WTC11 (cell line): ENCODE measurements around the gene RPS6KA2. TPM values are rescaled to one million over a fixed set of nuclear protein-coding genes. Genes with fewer than 3 reads are reported as not detected.

Experiments
- ATAC-seq: fragments of 200-7000 bp; cut with Tn5 transposase; 2 replicates; pipeline ENCODE4 v1.10.0; 2021; ENCODE audit warnings: mild to moderate bottlenecking, moderate library complexity
- CTCF ChIA-PET: fragments of 300-600 bp; sonication (Branson Sonifier 250); formaldehyde crosslinking; loops from one replicate; lab custom pipeline; 2021; ENCODE audit warnings: antibody characterized with exemption; lab: Charles Lee
- POLR2A ChIA-PET: fragments of 350-600 bp; sonication (Branson Sonifier 250); formaldehyde crosslinking; loops from one replicate; lab custom pipeline; 2021; ENCODE audit warnings: antibody characterized with exemption; lab: Charles Lee
- DNase-seq: peaks from one replicate; pipeline ENCODE4 v3.0.0; 2021; ENCODE audit warnings: low spot score
- H3K27ac Mint-ChIP-seq: 2 replicates; pipeline ENCODE4 v1.8.0; 2021; ENCODE audit warnings: mixed read lengths
- H3K27me3 Mint-ChIP-seq: 2 replicates; pipeline ENCODE4 v1.8.0; 2021; ENCODE audit warnings: low read depth, mild to moderate bottlenecking, moderate library complexity, mixed read lengths
- H3K36me3 Mint-ChIP-seq: 2 replicates; pipeline ENCODE4 v1.8.0; 2021; ENCODE audit warnings: mixed read lengths
- H3K4me1 Mint-ChIP-seq: 2 replicates; pipeline ENCODE4 v1.8.0; 2022; ENCODE audit warnings: mixed read lengths
- H3K4me3 Mint-ChIP-seq: 2 replicates; pipeline ENCODE4 v1.8.0; 2021; ENCODE audit warnings: mild to moderate bottlenecking, moderate library complexity, mixed read lengths
- H3K9me3 Mint-ChIP-seq: 2 replicates; pipeline ENCODE4 v1.8.0; 2021; ENCODE audit warnings: mixed read lengths
- CBFB ChIP-seq: sonication (generic); formaldehyde crosslinking; IDR thresholded peaks from 2 replicates; pipeline ENCODE4 v1.8.1; 2022; ENCODE audit warnings: mild to moderate bottlenecking, low read depth, missing genetic modification reagents
- CREM ChIP-seq: sonication (generic); formaldehyde crosslinking; IDR thresholded peaks from 2 replicates; pipeline ENCODE4 v1.8.1; 2022; ENCODE audit warnings: mild to moderate bottlenecking, missing genetic modification reagents, moderate library complexity
- EMX1 ChIP-seq: fragments of 250-450 bp; sonication (Bioruptor Pico); IDR thresholded peaks from 2 replicates; pipeline ENCODE4 v1.8.0; 2021; ENCODE audit warnings: mild to moderate bottlenecking
- ESRRA ChIP-seq: sonication (generic); formaldehyde crosslinking; IDR thresholded peaks from 2 replicates; pipeline ENCODE4 v1.8.1; 2022; ENCODE audit warnings: mild to moderate bottlenecking, missing genetic modification reagents, borderline replicate concordance
- ETV6 ChIP-seq: sonication (generic); formaldehyde crosslinking; IDR thresholded peaks from 2 replicates; pipeline ENCODE4 v1.8.1; 2022; ENCODE audit warnings: mild to moderate bottlenecking, missing genetic modification reagents
- FOXJ3 ChIP-seq: sonication (generic); formaldehyde crosslinking; IDR thresholded peaks from 2 replicates; pipeline ENCODE4 v1.9.0; 2021; ENCODE audit warnings: missing genetic modification reagents, mild to moderate bottlenecking, borderline replicate concordance
- GRHL2 ChIP-seq: fragments of 250-450 bp; sonication (Bioruptor Pico); IDR thresholded peaks from 2 replicates; pipeline ENCODE4 v1.8.0; 2022; ENCODE audit warnings: mild to moderate bottlenecking, moderate library complexity; ENCODE audit not compliant: insufficient replicate concordance, severe bottlenecking
- JAZF1 ChIP-seq: fragments of 250-450 bp; sonication (Bioruptor Pico); IDR thresholded peaks from 2 replicates; pipeline ENCODE4 v1.9.0; 2021; ENCODE audit warnings: moderate library complexity, mild to moderate bottlenecking, inconsistent platforms
- NR3C1 ChIP-seq: sonication (generic); formaldehyde crosslinking; conservative IDR thresholded peaks from 2 replicates; pipeline ENCODE4 v1.8.1; 2023; ENCODE audit warnings: low read depth, mild to moderate bottlenecking, missing genetic modification reagents
- PRRX2 ChIP-seq: fragments of 250-450 bp; sonication (Bioruptor Pico); IDR thresholded peaks from 2 replicates; pipeline ENCODE4 v1.8.0; 2021; ENCODE audit warnings: mild to moderate bottlenecking
- SMAD4 ChIP-seq: sonication (generic); formaldehyde crosslinking; IDR thresholded peaks from 2 replicates; pipeline ENCODE4 v1.8.0; 2022; ENCODE audit warnings: mild to moderate bottlenecking, missing genetic modification reagents
- TEAD4 ChIP-seq: sonication (generic); formaldehyde crosslinking; IDR thresholded peaks from 2 replicates; pipeline ENCODE4 v1.8.0; 2022; ENCODE audit warnings: mild to moderate bottlenecking, missing genetic modification reagents
- ZNF263 ChIP-seq: sonication (generic); formaldehyde crosslinking; IDR thresholded peaks from 2 replicates; pipeline ENCODE4 v1.8.1; 2022; ENCODE audit warnings: low read depth, mild to moderate bottlenecking, moderate library complexity, missing genetic modification reagents
- ZNF396 ChIP-seq: fragments of 250-450 bp; sonication (Bioruptor Pico); IDR thresholded peaks from 2 replicates; pipeline ENCODE4 v1.8.0; 2021; ENCODE audit warnings: mild to moderate bottlenecking, moderate library complexity, borderline replicate concordance
- ZNF671 ChIP-seq: fragments of 250-450 bp; sonication (Bioruptor Pico); IDR thresholded peaks from 2 replicates; pipeline ENCODE4 v1.8.0; 2021; ENCODE audit warnings: mild to moderate bottlenecking
- total RNA-seq: library from RNA; stranded (reverse); gene quantifications from 3 replicates; pipeline ENCODE4 v1.2.3, GENCODE V29; 2021
- TF ChIP-seq, protein P1 (sequence below): fragments of 250-450 bp; sonication (Bioruptor Pico); IDR thresholded peaks from 2 replicates; pipeline ENCODE4 v2.1.2; 2022; ENCODE audit warnings: mild to moderate bottlenecking, moderate library complexity
- TF ChIP-seq, protein P2 (sequence below): sonication (generic); formaldehyde crosslinking; IDR thresholded peaks from 2 replicates; pipeline ENCODE4 v1.8.0; 2023; ENCODE audit warnings: missing genetic modification reagents, mild to moderate bottlenecking, borderline replicate concordance
- TF ChIP-seq, protein P3 (sequence below): fragments of 250-450 bp; sonication (Bioruptor Pico); IDR thresholded peaks from 2 replicates; pipeline ENCODE4 v1.9.0; 2021; ENCODE audit warnings: mild to moderate bottlenecking
- TF ChIP-seq, protein P4 (sequence below): fragments of 250-450 bp; sonication (Bioruptor Pico); IDR thresholded peaks from 2 replicates; pipeline ENCODE4 v1.9.0; 2021; ENCODE audit warnings: mild to moderate bottlenecking
- TF ChIP-seq, protein P5 (sequence below): sonication (generic); formaldehyde crosslinking; IDR thresholded peaks from 2 replicates; pipeline ENCODE4 v1.8.1; 2023; ENCODE audit warnings: mild to moderate bottlenecking, missing genetic modification reagents, moderate library complexity
- TF ChIP-seq, protein P6 (sequence below): sonication (generic); formaldehyde crosslinking; IDR thresholded peaks from 2 replicates; pipeline ENCODE4 v1.8.0; 2022; ENCODE audit warnings: mild to moderate bottlenecking, missing genetic modification reagents
- TF ChIP-seq, protein P7 (sequence below): sonication (generic); formaldehyde crosslinking; IDR thresholded peaks from 2 replicates; pipeline ENCODE4 v1.8.1; 2023; ENCODE audit warnings: mild to moderate bottlenecking, missing genetic modification reagents, moderate library complexity

RPS6KA2 gene
- total RNA-seq, 1 experiment from 2014 or later = 24.2 TPM

DNA sequence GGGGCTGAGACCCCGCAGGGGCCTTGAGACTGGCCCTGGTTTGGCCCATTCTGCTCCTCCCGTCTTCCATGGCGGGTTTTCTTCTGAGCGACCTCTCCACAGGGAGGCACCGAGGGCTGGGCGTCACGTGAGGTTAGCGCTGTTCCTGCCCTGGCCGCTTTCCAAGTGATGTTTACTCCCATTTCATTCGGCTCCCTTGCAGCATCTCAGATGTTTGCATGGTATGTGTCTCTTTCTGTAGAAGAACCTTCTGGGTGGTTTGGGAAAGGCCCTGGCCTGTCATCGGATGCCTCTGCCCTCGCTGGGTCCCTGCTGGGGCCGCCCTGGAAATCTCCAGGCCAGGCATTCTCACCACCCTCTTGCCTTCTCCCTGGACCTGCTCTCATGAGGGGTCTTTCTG is 57.8 kb downstream of the RPS6KA2 start (continued):
- no peak for TF ChIP-seq CREM (CRISPR knock-in tag)
- TF ChIP-seq JAZF1 = no peak
- TF ChIP-seq SMAD4 (CRISPR knock-in tag) = no peak
- TF ChIP-seq ZNF671 (CRISPR knock-in tag) = no peak
- no peak for TF ChIP-seq CBFB (CRISPR knock-in tag)
- TF ChIP-seq ETV6 (CRISPR knock-in tag) = no peak
- TF ChIP-seq, protein P1, sequence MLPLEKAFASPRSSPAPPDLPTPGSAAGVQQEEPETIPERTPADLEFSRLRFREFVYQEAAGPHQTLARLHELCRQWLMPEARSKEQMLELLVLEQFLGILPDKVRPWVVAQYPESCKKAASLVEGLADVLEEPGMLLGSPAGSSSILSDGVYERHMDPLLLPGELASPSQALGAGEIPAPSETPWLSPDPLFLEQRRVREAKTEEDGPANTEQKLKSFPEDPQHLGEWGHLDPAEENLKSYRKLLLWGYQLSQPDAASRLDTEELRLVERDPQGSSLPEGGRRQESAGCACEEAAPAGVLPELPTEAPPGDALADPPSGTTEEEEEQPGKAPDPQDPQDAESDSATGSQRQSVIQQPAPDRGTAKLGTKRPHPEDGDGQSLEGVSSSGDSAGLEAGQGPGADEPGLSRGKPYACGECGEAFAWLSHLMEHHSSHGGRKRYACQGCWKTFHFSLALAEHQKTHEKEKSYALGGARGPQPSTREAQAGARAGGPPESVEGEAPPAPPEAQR = no peak

DNA sequence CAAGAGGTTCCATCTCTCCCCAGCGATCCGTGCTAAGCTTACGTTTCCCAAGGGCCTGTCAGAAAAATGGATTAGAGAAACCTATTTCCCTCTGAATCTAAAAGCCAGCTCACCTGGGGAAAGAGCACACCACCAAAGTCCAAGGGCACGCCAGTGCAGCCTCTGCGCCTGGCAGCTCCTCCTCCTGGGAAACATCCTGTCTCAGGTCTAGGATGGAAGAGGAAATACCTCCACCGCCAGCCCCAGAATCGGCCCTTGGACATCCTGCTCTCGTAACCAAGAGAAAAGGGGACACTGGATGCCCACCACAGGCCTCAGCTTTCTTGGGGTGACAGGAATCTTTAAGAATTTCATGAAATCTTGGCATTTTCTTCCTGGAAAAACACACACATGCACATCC is 59.2 kb downstream of the RPS6KA2 start:
- CTCF ChIA-PET = no interaction called here
- TF ChIP-seq, protein P2, sequence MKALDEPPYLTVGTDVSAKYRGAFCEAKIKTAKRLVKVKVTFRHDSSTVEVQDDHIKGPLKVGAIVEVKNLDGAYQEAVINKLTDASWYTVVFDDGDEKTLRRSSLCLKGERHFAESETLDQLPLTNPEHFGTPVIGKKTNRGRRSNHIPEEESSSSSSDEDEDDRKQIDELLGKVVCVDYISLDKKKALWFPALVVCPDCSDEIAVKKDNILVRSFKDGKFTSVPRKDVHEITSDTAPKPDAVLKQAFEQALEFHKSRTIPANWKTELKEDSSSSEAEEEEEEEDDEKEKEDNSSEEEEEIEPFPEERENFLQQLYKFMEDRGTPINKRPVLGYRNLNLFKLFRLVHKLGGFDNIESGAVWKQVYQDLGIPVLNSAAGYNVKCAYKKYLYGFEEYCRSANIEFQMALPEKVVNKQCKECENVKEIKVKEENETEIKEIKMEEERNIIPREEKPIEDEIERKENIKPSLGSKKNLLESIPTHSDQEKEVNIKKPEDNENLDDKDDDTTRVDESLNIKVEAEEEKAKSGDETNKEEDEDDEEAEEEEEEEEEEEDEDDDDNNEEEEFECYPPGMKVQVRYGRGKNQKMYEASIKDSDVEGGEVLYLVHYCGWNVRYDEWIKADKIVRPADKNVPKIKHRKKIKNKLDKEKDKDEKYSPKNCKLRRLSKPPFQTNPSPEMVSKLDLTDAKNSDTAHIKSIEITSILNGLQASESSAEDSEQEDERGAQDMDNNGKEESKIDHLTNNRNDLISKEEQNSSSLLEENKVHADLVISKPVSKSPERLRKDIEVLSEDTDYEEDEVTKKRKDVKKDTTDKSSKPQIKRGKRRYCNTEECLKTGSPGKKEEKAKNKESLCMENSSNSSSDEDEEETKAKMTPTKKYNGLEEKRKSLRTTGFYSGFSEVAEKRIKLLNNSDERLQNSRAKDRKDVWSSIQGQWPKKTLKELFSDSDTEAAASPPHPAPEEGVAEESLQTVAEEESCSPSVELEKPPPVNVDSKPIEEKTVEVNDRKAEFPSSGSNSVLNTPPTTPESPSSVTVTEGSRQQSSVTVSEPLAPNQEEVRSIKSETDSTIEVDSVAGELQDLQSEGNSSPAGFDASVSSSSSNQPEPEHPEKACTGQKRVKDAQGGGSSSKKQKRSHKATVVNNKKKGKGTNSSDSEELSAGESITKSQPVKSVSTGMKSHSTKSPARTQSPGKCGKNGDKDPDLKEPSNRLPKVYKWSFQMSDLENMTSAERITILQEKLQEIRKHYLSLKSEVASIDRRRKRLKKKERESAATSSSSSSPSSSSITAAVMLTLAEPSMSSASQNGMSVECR = no peak
- no peak for TF ChIP-seq ZNF396
- TF ChIP-seq NR3C1 = no peak
- TF ChIP-seq, protein P3, sequence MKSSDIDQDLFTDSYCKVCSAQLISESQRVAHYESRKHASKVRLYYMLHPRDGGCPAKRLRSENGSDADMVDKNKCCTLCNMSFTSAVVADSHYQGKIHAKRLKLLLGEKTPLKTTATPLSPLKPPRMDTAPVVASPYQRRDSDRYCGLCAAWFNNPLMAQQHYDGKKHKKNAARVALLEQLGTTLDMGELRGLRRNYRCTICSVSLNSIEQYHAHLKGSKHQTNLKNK (CRISPR knock-in tag) = no peak
- no peak for TF ChIP-seq EMX1
- TF ChIP-seq, protein P4, sequence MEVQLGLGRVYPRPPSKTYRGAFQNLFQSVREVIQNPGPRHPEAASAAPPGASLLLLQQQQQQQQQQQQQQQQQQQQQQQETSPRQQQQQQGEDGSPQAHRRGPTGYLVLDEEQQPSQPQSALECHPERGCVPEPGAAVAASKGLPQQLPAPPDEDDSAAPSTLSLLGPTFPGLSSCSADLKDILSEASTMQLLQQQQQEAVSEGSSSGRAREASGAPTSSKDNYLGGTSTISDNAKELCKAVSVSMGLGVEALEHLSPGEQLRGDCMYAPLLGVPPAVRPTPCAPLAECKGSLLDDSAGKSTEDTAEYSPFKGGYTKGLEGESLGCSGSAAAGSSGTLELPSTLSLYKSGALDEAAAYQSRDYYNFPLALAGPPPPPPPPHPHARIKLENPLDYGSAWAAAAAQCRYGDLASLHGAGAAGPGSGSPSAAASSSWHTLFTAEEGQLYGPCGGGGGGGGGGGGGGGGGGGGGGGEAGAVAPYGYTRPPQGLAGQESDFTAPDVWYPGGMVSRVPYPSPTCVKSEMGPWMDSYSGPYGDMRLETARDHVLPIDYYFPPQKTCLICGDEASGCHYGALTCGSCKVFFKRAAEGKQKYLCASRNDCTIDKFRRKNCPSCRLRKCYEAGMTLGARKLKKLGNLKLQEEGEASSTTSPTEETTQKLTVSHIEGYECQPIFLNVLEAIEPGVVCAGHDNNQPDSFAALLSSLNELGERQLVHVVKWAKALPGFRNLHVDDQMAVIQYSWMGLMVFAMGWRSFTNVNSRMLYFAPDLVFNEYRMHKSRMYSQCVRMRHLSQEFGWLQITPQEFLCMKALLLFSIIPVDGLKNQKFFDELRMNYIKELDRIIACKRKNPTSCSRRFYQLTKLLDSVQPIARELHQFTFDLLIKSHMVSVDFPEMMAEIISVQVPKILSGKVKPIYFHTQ = no peak
- no peak for TF ChIP-seq ZNF263 (CRISPR knock-in tag)
- no peak for TF ChIP-seq FOXJ3 (CRISPR knock-in tag)
- TF ChIP-seq GRHL2 (CRISPR knock-in tag) = no peak
- TF ChIP-seq, protein P5, sequence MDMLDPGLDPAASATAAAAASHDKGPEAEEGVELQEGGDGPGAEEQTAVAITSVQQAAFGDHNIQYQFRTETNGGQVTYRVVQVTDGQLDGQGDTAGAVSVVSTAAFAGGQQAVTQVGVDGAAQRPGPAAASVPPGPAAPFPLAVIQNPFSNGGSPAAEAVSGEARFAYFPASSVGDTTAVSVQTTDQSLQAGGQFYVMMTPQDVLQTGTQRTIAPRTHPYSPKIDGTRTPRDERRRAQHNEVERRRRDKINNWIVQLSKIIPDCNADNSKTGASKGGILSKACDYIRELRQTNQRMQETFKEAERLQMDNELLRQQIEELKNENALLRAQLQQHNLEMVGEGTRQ (CRISPR knock-in tag) = no peak
- no peak for TF ChIP-seq CBFB (CRISPR knock-in tag)
- no peak for TF ChIP-seq TEAD4 (CRISPR knock-in tag)
- TF ChIP-seq, protein P6, sequence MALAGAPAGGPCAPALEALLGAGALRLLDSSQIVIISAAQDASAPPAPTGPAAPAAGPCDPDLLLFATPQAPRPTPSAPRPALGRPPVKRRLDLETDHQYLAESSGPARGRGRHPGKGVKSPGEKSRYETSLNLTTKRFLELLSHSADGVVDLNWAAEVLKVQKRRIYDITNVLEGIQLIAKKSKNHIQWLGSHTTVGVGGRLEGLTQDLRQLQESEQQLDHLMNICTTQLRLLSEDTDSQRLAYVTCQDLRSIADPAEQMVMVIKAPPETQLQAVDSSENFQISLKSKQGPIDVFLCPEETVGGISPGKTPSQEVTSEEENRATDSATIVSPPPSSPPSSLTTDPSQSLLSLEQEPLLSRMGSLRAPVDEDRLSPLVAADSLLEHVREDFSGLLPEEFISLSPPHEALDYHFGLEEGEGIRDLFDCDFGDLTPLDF = no peak
- TF ChIP-seq, protein P7, sequence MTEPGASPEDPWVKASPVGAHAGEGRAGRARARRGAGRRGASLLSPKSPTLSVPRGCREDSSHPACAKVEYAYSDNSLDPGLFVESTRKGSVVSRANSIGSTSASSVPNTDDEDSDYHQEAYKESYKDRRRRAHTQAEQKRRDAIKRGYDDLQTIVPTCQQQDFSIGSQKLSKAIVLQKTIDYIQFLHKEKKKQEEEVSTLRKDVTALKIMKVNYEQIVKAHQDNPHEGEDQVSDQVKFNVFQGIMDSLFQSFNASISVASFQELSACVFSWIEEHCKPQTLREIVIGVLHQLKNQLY (CRISPR knock-in tag) = no peak
- no peak for TF ChIP-seq SMAD4 (CRISPR knock-in tag)
- no peak for TF ChIP-seq PRRX2 (CRISPR knock-in tag)
- no peak for TF ChIP-seq ESRRA
- TF ChIP-seq, all 79 proteins: peak for 0
- no peak overlapping the region for H3K27ac Mint-ChIP-seq
- POLR2A ChIA-PET = interaction anchor here (0.6 to 2.0 kb wide), 2 partner anchors 15 to 59 kb away, joined by 3 to 6 read pairs; partner anchors contain the start of gene RPS6KA2
- no peaks in the 10 kb centered on the region for H3K9me3 Mint-ChIP-seq
- DNase-seq (no peak), ATAC-seq (no peak)
- no peaks in the 10 kb centered on the region for H3K36me3 Mint-ChIP-seq
- H3K4me3 Mint-ChIP-seq = no peak overlapping the region
- H3K27me3 Mint-ChIP-seq = no peaks in the 10 kb centered on the region
- H3K4me1 Mint-ChIP-seq = peaks cover 49% of the 10 kb centered on the region
